Hepatocyte (in vitro differentiated cells): ENCODE results near the gene UBE2D4. TPM values are rescaled to one million over a fixed set of nuclear protein-coding genes. Genes with fewer than 3 reads are reported as not detected.

ENCODE experiments used
- DNase-seq: peaks from one replicate; pipeline ENCODE4 v3.0.0-alpha.2; 2016; ENCODE audit warnings: low spot score
- H2AFZ ChIP-seq: fragments of 200-600 bp; sonication (generic); 2 replicates; pipeline ENCODE4 v1.6.0; 2016; ENCODE audit warnings: antibody characterized with exemption, mild to moderate bottlenecking
- H3K27ac ChIP-seq: fragments of 200-600 bp; sonication (generic); 2 replicates; pipeline ENCODE4 v1.5.1; 2016; ENCODE audit warnings: mild to moderate bottlenecking
- H3K27me3 ChIP-seq: fragments of 200-600 bp; sonication (generic); 2 replicates; pipeline ENCODE4 v1.6.1; 2016
- H3K36me3 ChIP-seq: fragments of 200-600 bp; sonication (generic); replicated peaks from 2 replicates; pipeline ENCODE4 v1.5.1; 2016; ENCODE audit warnings: low read depth; ENCODE audit not compliant: insufficient read depth
- H3K4me1 ChIP-seq: fragments of 200-600 bp; sonication (generic); 2 replicates; pipeline ENCODE4 v1.5.1; 2016; ENCODE audit warnings: mild to moderate bottlenecking, moderate library complexity; ENCODE audit not compliant: insufficient read depth
- H3K4me2 ChIP-seq: fragments of 200-600 bp; sonication (generic); 2 replicates; pipeline ENCODE4 v1.6.0; 2016
- H3K4me3 ChIP-seq: fragments of 200-600 bp; sonication (generic); 2 replicates; pipeline ENCODE4 v1.5.1; 2016; ENCODE audit warnings: mild to moderate bottlenecking
- H3K79me2 ChIP-seq: fragments of 200-600 bp; sonication (generic); 2 replicates; pipeline ENCODE4 v1.6.0; 2017; ENCODE audit warnings: mild to moderate bottlenecking
- H3K9me2 ChIP-seq: fragments of 200-600 bp; sonication (generic); replicated peaks from 2 replicates; pipeline ENCODE4 v1.6.0; 2017; ENCODE audit warnings: mild to moderate bottlenecking; ENCODE audit not compliant: insufficient read depth
- H3K9me3 ChIP-seq: fragments of 200-600 bp; sonication (generic); 2 replicates; pipeline ENCODE4 v1.5.1; 2016; ENCODE audit warnings: low read depth, mild to moderate bottlenecking
- H4K20me1 ChIP-seq: fragments of 200-600 bp; sonication (generic); 2 replicates; pipeline ENCODE4 v1.6.0; 2016; ENCODE audit warnings: mild to moderate bottlenecking; ENCODE audit not compliant: insufficient read depth, poor library complexity, severe bottlenecking
- CTCF ChIP-seq: fragments of 200-600 bp; sonication (generic); IDR thresholded peaks from 2 replicates; pipeline ENCODE4 v1.5.1; 2016; ENCODE audit warnings: antibody characterized with exemption, mild to moderate bottlenecking; ENCODE audit not compliant: poor library complexity
- EZH2 ChIP-seq: fragments of 200-600 bp; sonication (generic); IDR thresholded peaks from 2 replicates; pipeline ENCODE4 v1.6.1; 2016; ENCODE audit warnings: antibody characterized with exemption, mild to moderate bottlenecking, borderline replicate concordance
- EZH2phosphoT487 ChIP-seq: fragments of 200-600 bp; sonication (generic); IDR thresholded peaks from one replicate; pipeline ENCODE4 v1.6.1; 2018; ENCODE audit warnings: antibody characterized with exemption, mild to moderate bottlenecking, low read depth, moderate library complexity; ENCODE audit not compliant: unreplicated experiment, severe bottlenecking
- WGBS: methylation state at CpG from one replicate; pipeline ENCODE4 v1.1.6; 2016; ENCODE audit warnings: low lambda C conversion rate; ENCODE audit errors: missing lambda C conversion rate; 5-methylcytosine and 5-hydroxymethylcytosine counted together
- polyA plus RNA-seq: library from polyadenylated mRNA; unstranded; fragments of >200 nt; fragmentation: Nextera tagmentation; extraction: Ambion mirVana; gene quantifications from 2 replicates; pipeline ENCODE4 v1.2.1, GENCODE V29; 2016
- total RNA-seq: library from RNA; depleted of rRNA; stranded (reverse); fragments of >200 nt; gene quantifications from 2 replicates; pipeline ENCODE4 v1.2.3, GENCODE V29; 2014

Gene UBE2D4
- total and polyA plus RNA-seq, 2 experiments from 2014 or later = 16.7 to 22.7 TPM

DNA sequence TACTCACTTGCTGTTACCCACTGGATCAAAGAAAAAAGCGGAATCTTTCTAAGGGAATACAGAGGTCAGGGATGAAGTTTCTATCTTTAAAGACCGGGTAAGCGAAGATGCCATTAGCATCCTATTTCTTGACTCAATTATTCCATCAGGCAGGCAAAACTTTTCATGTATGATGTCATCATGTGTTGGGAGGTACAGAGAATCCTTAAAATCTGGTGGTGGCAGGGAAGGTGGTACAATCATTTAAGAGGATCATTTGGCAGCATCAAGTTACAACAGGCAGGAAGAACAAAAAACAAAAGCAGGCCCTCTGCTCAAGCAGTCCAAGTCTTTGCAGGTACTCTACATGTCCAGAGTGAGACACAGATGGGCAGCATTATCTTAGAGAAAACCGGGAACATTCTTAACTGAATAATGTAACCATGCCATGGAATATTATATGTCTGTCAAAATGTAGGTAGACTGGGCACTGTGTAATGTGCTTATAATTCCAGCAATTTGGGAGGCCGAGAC is 23.6 kb upstream of the UBE2D4 start:
- H3K27ac ChIP-seq = no peak overlapping the region
- peaks cover 48% of the 10 kb centered on the region for H4K20me1 ChIP-seq

DNA sequence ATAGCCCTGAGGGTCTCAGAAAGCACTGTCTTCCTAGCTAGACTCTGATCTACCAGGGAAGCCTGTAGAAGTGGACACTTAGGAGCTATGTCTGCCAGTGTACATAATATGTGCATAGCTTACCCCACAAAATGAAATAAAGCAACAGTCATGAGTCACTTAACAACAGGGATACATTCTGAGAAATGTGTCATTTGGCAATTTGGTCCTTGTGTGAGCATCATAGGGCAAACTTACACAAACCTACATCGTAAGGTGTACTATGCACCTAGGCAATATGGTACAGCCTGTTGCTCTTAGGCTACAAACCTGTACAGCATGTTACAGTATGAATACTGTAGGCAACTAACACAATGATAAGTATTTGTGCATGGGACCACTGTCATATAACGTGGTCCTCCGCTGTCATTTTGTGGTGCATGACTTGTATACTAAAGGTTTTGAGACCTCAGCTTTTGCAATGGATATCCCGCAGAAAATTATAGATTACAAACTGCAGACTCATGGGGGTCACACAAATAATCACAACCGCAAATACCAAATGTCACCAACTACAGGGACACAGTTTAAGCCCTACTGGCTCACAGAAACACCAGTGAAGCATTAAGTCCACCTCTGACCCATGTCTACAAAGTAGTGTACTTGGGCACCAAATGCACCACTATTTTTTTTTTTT is 21.6 kb upstream of the UBE2D4 start:
- Histone ChIP-seq H3K79me2 (peaks cover 66% of the 10 kb centered on the region), H3K36me3 (no peaks in the 10 kb centered on the region), H3K4me2 (peak overlapping the region; percentile 80), H3K27me3 (no peaks in the 10 kb centered on the region), H3K9me3 (no peaks in the 10 kb centered on the region), H3K4me1 (peaks cover 8% of the 10 kb centered on the region), H3K4me3 (no peak overlapping the region), H3K27ac (peak overlapping the region; percentile 97), H4K20me1 (peaks cover 35% of the 10 kb centered on the region), H2AFZ (no peak overlapping the region), H3K9me2 (no peaks in the 10 kb centered on the region)
- TF ChIP-seq CTCF = no peak
- TF ChIP-seq EZH2phosphoT487 = no peak
- DNase-seq = no peak
- 91% methylated on average over 5 of the region's 5 CpGs for WGBS

More for the DNA sequence above, 23.6 kb upstream of the UBE2D4 start:
- H3K4me1 ChIP-seq = peaks cover 8% of the 10 kb centered on the region
- H2AFZ ChIP-seq = no peak overlapping the region
- H3K36me3 ChIP-seq = no peaks in the 10 kb centered on the region
- H3K27me3 ChIP-seq = no peaks in the 10 kb centered on the region
- TF ChIP-seq EZH2 (no peak), EZH2phosphoT487 (no peak), CTCF (no peak)
- no peak overlapping the region for H3K4me2 ChIP-seq
- 92% methylated on average over 5 of the region's 5 CpGs for WGBS
- no peak for DNase-seq
- H3K9me2 ChIP-seq = no peaks in the 10 kb centered on the region
- no peak overlapping the region for H3K4me3 ChIP-seq
- H3K9me3 ChIP-seq = no peaks in the 10 kb centered on the region
- peaks cover 87% of the 10 kb centered on the region for H3K79me2 ChIP-seq

GRCh38 chr7:43905209-43905946 is 20.9 kb upstream of the UBE2D4 start:
- peaks cover 31% of the 10 kb centered on the region for H4K20me1 ChIP-seq
- peak overlapping the region; percentile 69 for H2AFZ ChIP-seq
- DNase-seq = peak; percentile 81
- no peaks in the 10 kb centered on the region for H3K9me3 ChIP-seq
- H3K79me2 ChIP-seq = peaks cover 59% of the 10 kb centered on the region
- no peaks in the 10 kb centered on the region for H3K9me2 ChIP-seq
- 34% methylated on average over 8 of the region's 8 CpGs for WGBS
- TF ChIP-seq CTCF (no peak), EZH2 (no peak), EZH2phosphoT487 (no peak)
- H3K36me3 ChIP-seq = no peaks in the 10 kb centered on the region
- peak overlapping the region; percentile 97 for H3K27ac ChIP-seq
- peak overlapping the region; percentile 47 for H3K4me3 ChIP-seq
- peak overlapping the region; percentile 80 for H3K4me2 ChIP-seq
- H3K27me3 ChIP-seq = no peaks in the 10 kb centered on the region
- H3K4me1 ChIP-seq = peaks cover 8% of the 10 kb centered on the region
